ENCODE results near the gene AMER3.

Gene AMER3

DNA sequence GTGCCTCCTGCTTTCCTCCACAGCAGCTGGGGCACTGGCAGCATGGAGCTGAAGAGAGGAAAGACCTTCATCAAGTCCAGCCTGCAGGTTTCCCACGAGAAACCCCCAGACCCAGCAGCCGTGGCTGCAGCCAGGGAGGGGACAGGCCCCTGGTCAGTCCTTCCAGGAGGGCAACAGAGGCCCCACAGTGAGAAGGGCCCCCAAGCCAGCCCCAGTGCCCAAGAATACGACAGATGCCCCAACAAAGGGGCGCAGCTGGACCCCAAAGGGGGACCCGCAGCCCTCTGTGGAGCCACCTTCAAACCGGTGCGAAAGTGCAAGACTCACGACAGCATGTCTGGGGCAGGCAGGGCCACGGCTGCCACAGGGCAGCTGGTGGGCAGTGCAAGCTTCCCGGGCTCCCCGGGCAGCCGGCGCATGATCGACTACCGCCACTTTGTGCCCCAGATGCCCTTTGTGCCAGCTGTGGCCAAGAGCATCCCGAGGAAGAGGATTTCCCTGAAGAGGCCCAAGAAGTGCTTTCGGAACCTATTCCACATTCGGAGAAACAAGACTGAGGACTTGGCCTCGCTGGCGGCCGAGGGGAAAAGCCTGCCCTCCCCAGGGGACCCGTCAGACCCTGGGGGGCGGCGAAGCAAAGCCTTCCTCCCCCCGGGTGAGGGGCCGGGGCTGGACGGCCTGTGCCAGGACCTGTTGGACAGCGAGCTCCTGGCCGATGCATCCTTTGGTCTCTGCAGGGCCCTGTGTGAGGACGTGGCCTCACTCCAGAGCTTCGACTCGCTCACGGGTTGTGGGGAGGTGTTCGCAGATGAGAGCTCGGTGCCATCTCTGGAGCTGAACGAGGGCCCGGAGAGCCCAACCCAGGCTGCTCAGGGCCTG lies 6.9 kb downstream of the AMER3 start:
- Histone ChIP-seq H3K9ac (ENCODE audit: low read depth, low read length) (no peak overlapping the region), H2AFZ (ENCODE audit: low read depth, low read length) (no peak overlapping the region), H3K4me2 (ENCODE audit: insufficient read depth, low read length) (no peak overlapping the region), H4K20me1 (ENCODE audit: insufficient read depth, low read length) (no peaks in the 10 kb centered on the region; the same call in 1 of the 2 replicates), H3K9me3 (ENCODE audit: insufficient read depth, low read length, severe bottlenecking) (no peaks in the 10 kb centered on the region), H3K79me2 (ENCODE audit: insufficient read depth, low read length) (no peaks in the 10 kb centered on the region), H3K4me3 (ENCODE audit: low read depth in 1 of 2, low read length in 2 of 2) (no peak overlapping the region), H3K4me1 (ENCODE audit: insufficient read depth, low read length) (no peaks in the 10 kb centered on the region), H3K36me3 (ENCODE audit: insufficient read depth, low read length) (no peaks in the 10 kb centered on the region), H3K27ac (ENCODE audit: low read length) (no peak overlapping the region), H3K27me3 (ENCODE audit: insufficient read depth, low read length, poor library complexity) (no peaks in the 10 kb centered on the region)
- no peak for ATAC-seq (ENCODE audit: insufficient read depth, low read depth)
- DNase-seq, result no peak
- TF ChIP-seq, protein P1, sequence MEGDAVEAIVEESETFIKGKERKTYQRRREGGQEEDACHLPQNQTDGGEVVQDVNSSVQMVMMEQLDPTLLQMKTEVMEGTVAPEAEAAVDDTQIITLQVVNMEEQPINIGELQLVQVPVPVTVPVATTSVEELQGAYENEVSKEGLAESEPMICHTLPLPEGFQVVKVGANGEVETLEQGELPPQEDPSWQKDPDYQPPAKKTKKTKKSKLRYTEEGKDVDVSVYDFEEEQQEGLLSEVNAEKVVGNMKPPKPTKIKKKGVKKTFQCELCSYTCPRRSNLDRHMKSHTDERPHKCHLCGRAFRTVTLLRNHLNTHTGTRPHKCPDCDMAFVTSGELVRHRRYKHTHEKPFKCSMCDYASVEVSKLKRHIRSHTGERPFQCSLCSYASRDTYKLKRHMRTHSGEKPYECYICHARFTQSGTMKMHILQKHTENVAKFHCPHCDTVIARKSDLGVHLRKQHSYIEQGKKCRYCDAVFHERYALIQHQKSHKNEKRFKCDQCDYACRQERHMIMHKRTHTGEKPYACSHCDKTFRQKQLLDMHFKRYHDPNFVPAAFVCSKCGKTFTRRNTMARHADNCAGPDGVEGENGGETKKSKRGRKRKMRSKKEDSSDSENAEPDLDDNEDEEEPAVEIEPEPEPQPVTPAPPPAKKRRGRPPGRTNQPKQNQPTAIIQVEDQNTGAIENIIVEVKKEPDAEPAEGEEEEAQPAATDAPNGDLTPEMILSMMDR (IDR thresholded peaks at IDR 0.05; ENCODE audit: borderline replicate concordance, extremely low read depth, low read length, poor library complexity, severe bottlenecking), result no peak
- TF ChIP-seq EZH2 (IDR thresholded peaks at IDR 0.05; ENCODE audit: borderline replicate concordance, low read depth, low read length, severe bottlenecking), result no peak

DNA sequence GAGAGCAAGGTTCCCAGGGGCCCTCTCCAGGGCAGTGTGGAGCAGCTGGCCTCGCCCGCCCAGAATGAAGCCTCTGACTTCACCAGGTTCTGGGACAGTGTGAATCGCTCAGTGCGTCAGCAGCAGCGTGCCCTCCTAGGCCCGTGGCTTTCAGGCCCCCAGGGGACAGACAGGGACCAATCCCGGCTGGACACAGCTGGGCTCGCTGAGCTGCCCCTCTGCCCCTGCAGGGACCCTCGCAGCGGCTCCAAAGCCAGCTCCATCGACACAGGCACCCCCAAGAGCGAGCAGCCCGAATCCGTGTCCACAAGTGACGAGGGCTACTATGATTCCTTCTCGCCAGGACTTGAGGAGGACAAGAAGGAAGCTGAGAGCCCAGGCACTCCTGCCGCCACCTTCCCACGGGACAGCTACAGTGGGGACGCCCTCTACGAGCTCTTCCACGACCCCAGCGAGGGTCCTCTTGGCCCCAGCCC lies 7.6 kb downstream of the AMER3 start:
- no peaks in the 10 kb centered on the region for H3K4me1 ChIP-seq (ENCODE audit: insufficient read depth, low read length)
- ATAC-seq (ENCODE audit: insufficient read depth, low read depth) (no peak), DNase-seq (no peak)
- no peaks in the 10 kb centered on the region; the same call in 1 of the 2 replicates for H4K20me1 ChIP-seq (ENCODE audit: insufficient read depth, low read length)
- no peak overlapping the region for H3K4me2 ChIP-seq (ENCODE audit: insufficient read depth, low read length)
- no peak overlapping the region for H3K9ac ChIP-seq (ENCODE audit: low read depth, low read length)
- no peaks in the 10 kb centered on the region for H3K27me3 ChIP-seq (ENCODE audit: insufficient read depth, low read length, poor library complexity)
- TF ChIP-seq, protein P1 (IDR thresholded peaks at IDR 0.05; ENCODE audit: borderline replicate concordance, extremely low read depth, low read length, poor library complexity, severe bottlenecking), result no peak
- TF ChIP-seq EZH2 (IDR thresholded peaks at IDR 0.05; ENCODE audit: borderline replicate concordance, low read depth, low read length, severe bottlenecking), result no peak
- no peaks in the 10 kb centered on the region for H3K36me3 ChIP-seq (ENCODE audit: insufficient read depth, low read length)
- no peaks in the 10 kb centered on the region for H3K9me3 ChIP-seq (ENCODE audit: insufficient read depth, low read length, severe bottlenecking)
- no peaks in the 10 kb centered on the region for H3K79me2 ChIP-seq (ENCODE audit: insufficient read depth, low read length)
- H3K4me3 ChIP-seq (ENCODE audit: low read depth in 1 of 2, low read length in 2 of 2), result no peak overlapping the region
- H3K27ac ChIP-seq (ENCODE audit: low read length), result no peak overlapping the region
- H2AFZ ChIP-seq (ENCODE audit: low read depth, low read length), result no peak overlapping the region

DNA sequence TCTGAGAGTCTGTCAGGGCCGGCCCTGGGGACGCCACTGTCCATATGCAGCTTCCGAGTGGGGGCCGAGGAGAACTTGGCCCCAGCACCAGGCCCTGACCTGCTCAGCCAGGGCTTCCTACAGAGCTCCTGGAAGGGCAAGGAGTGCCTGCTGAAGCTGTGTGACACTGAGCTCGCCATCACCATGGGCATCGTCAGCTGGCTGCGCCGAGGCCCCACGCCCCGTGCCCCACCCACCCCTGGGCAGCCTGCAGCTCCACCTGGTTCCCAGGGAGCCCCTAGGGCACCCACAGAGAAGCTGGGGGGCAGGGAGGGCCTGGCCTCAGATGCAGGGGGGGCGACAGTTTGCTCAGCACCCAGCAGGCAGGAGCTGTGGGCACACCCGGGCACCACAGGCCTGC lies 8.1 kb downstream of the AMER3 start:
- H3K4me2 ChIP-seq (ENCODE audit: insufficient read depth, low read length), result no peak overlapping the region
- H3K27ac ChIP-seq (ENCODE audit: low read length), result no peak overlapping the region
- H3K4me3 ChIP-seq (ENCODE audit: low read depth in 1 of 2, low read length in 2 of 2), result no peak overlapping the region
- H3K9me3 ChIP-seq (ENCODE audit: insufficient read depth, low read length, severe bottlenecking), result no peaks in the 10 kb centered on the region
- ATAC-seq (ENCODE audit: insufficient read depth, low read depth) (no peak), DNase-seq (no peak)
- H3K27me3 ChIP-seq (ENCODE audit: insufficient read depth, low read length, poor library complexity), result no peaks in the 10 kb centered on the region
- no peaks in the 10 kb centered on the region; the same call in 1 of the 2 replicates for H4K20me1 ChIP-seq (ENCODE audit: insufficient read depth, low read length)
- TF ChIP-seq, protein P1 (IDR thresholded peaks at IDR 0.05; ENCODE audit: borderline replicate concordance, extremely low read depth, low read length, poor library complexity, severe bottlenecking), result no peak
- no peak for TF ChIP-seq EZH2 (IDR thresholded peaks at IDR 0.05; ENCODE audit: borderline replicate concordance, low read depth, low read length, severe bottlenecking)
- H3K4me1 ChIP-seq (ENCODE audit: insufficient read depth, low read length), result no peaks in the 10 kb centered on the region
- no peak overlapping the region for H3K9ac ChIP-seq (ENCODE audit: low read depth, low read length)
- H2AFZ ChIP-seq (ENCODE audit: low read depth, low read length), result no peak overlapping the region
- no peaks in the 10 kb centered on the region for H3K36me3 ChIP-seq (ENCODE audit: insufficient read depth, low read length)
- H3K79me2 ChIP-seq (ENCODE audit: insufficient read depth, low read length), result no peaks in the 10 kb centered on the region

All from DND-41 (cell line).